SJSA1 (cell line): Measurements from ENCODE around the gene TBP. TPM values are rescaled to one million over a fixed set of nuclear protein-coding genes. Genes with fewer than 3 reads are reported as not detected.
"Not testable (repeated sequence)": the region's sequence is repeated elsewhere in the genome, so short reads cannot be mapped to it uniquely, and the experiment has no call there.

Source experiments
- DNase-seq, 2 experiments: peaks; one replicate each; pipeline ENCODE4 v3.0.0-alpha.2; 2015 to 2020; ENCODE audit warnings: low spot score in 2 of 2, low read depth in 1 of 2
- H3K27ac ChIP-seq: fragments of 250-450 bp; sonication (Bioruptor Pico); 2 replicates; pipeline ENCODE4 v1.5.1; 2020; ENCODE audit warnings: mild to moderate bottlenecking, moderate library complexity
- H3K27me3 ChIP-seq: fragments of 250-450 bp; sonication (Bioruptor Pico); replicated peaks from 2 replicates; pipeline ENCODE4 v1.5.1; 2020; ENCODE audit warnings: mild to moderate bottlenecking, moderate library complexity
- H3K36me3 ChIP-seq: fragments of 250-450 bp; sonication (Bioruptor Pico); 2 replicates; pipeline ENCODE4 v1.5.1; 2020; ENCODE audit warnings: mild to moderate bottlenecking
- H3K4me1 ChIP-seq: fragments of 250-450 bp; sonication (Bioruptor Pico); replicated peaks from 2 replicates; pipeline ENCODE4 v1.6.1; 2021; ENCODE audit warnings: mild to moderate bottlenecking
- H3K4me3 ChIP-seq: fragments of 250-450 bp; sonication (Bioruptor Pico); 2 replicates; pipeline ENCODE4 v1.5.1; 2020; ENCODE audit warnings: mild to moderate bottlenecking
- H3K9me3 ChIP-seq: fragments of 250-450 bp; sonication (Bioruptor Pico); replicated peaks from 2 replicates; pipeline ENCODE4 v1.5.1; 2020; ENCODE audit warnings: mild to moderate bottlenecking
- total RNA-seq: library from RNA; depleted of rRNA; stranded (reverse); fragments of >200 nt; shearing (Covaris generic); gene quantifications from 2 replicates; pipeline ENCODE4 v1.2.3, GENCODE V29; 2014; rRNA removed

TBP gene
- total RNA-seq, 1 experiment from 2014 or later, result 25.0 TPM

- no peak for DNase-seq
- Histone ChIP-seq H3K4me1 (no peaks in the 10 kb centered on the region), H3K9me3 (no peaks in the 10 kb centered on the region), H3K27me3 (0 out of 2 replicates have a peak, but pooled peaks cover 4% of the 10 kb centered on the region), H3K4me3 (no peak overlapping the region), H3K36me3 (no peaks in the 10 kb centered on the region), H3K27ac (no peak overlapping the region)
Observed at GRCh38 chr6:170597278-170597677, 43.1 kb downstream of the TBP start.

GRCh38 chr6:170605574-170606259 is 51.5 kb downstream of the TBP start:
- Histone ChIP-seq H3K27ac (no peak overlapping the region), H3K4me1 (no peaks in the 10 kb centered on the region), H3K27me3 (peaks cover 7% of the 10 kb centered on the region; the same call in 1 of the 2 replicates), H3K4me3 (no peak overlapping the region), H3K36me3 (no peaks in the 10 kb centered on the region), H3K9me3 (no peaks in the 10 kb centered on the region)
- no peak for DNase-seq

GRCh38 chr6:170609225-170609624 is 55.1 kb downstream of the TBP start:
- not testable (repeated sequence) for H3K36me3 ChIP-seq, H3K4me1 ChIP-seq, H3K4me3 ChIP-seq, DNase-seq, H3K27ac ChIP-seq, H3K27me3 ChIP-seq, H3K9me3 ChIP-seq

GRCh38 chr6:170612256-170612804 is 58.2 kb downstream of the TBP start:
- not testable (repeated sequence) for H3K4me3 ChIP-seq, H3K27ac ChIP-seq, H3K36me3 ChIP-seq, H3K27me3 ChIP-seq, H3K9me3 ChIP-seq, H3K4me1 ChIP-seq, DNase-seq

GRCh38 chr6:170616020-170616554 is 61.9 kb downstream of the TBP start:
- not testable (repeated sequence) for H3K9me3 ChIP-seq, H3K4me1 ChIP-seq, H3K27me3 ChIP-seq, H3K36me3 ChIP-seq, H3K27ac ChIP-seq, H3K4me3 ChIP-seq, DNase-seq

Other genes starting within 250 kb of the TBP start
- gene FAM120B, start 247.6 kb upstream of the TBP start, total RNA-seq, result 11.7 and 15.0 TPM in 2 replicates
- 439 and 628 TPM in 2 replicates for gene PSMB1, start 1.1 kb upstream of the TBP start, total RNA-seq
- gene PDCD2, start 30.3 kb downstream of the TBP start, total RNA-seq, result 123 and 141 TPM in 2 replicates